ENCODE results near the gene MAPK4.
A peak's percentile ranks its signal among the peaks of the same experiment; 100 is the strongest.

MAPK4 gene

DNA sequence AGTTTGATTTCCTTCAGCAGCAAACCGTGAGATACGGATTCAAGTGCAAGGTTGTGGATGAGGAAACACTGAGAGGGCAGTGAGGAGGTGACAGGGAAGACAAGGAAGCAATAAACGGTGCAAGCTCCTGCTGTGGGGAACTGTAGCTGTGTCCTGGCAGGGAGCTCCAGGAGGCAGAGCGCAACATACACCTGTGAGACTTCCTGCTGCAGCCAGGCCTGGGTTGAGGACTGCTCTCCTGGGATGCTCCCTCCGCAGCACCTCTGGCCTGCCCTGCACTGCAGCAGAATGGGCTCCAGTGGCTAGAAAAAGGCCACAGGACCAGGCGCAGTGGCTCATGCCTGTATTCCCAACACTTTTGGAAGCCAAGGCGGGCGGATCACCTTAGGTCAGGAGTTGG lies 174.5 kb downstream of the MAPK4 start:
- no peaks in the 10 kb centered on the region for H3K27me3 ChIP-seq (ENCODE audit: control insufficient read depth, insufficient read depth, low read length)
- no peak overlapping the region for H3K4me3 ChIP-seq (ENCODE audit: low read depth, low read length)
- no peak overlapping the region for H3K4me2 ChIP-seq (ENCODE audit: low read length)
- no peaks in the 10 kb centered on the region for H3K9me3 ChIP-seq (ENCODE audit: control insufficient read depth, low read length)
- H3K36me3 ChIP-seq (ENCODE audit: control insufficient read depth, insufficient read depth, low read length) = no peaks in the 10 kb centered on the region
- TF ChIP-seq, protein P1, sequence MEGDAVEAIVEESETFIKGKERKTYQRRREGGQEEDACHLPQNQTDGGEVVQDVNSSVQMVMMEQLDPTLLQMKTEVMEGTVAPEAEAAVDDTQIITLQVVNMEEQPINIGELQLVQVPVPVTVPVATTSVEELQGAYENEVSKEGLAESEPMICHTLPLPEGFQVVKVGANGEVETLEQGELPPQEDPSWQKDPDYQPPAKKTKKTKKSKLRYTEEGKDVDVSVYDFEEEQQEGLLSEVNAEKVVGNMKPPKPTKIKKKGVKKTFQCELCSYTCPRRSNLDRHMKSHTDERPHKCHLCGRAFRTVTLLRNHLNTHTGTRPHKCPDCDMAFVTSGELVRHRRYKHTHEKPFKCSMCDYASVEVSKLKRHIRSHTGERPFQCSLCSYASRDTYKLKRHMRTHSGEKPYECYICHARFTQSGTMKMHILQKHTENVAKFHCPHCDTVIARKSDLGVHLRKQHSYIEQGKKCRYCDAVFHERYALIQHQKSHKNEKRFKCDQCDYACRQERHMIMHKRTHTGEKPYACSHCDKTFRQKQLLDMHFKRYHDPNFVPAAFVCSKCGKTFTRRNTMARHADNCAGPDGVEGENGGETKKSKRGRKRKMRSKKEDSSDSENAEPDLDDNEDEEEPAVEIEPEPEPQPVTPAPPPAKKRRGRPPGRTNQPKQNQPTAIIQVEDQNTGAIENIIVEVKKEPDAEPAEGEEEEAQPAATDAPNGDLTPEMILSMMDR (IDR thresholded peaks at IDR 0.05) = no peak
- H3K4me1 ChIP-seq = peaks cover 8% of the 10 kb centered on the region
- H3K27ac ChIP-seq = no peak overlapping the region
- H3K9ac ChIP-seq = no peak overlapping the region
- no peaks in the 10 kb centered on the region for H3K79me2 ChIP-seq
- no peak overlapping the region for H2AFZ ChIP-seq

DNA sequence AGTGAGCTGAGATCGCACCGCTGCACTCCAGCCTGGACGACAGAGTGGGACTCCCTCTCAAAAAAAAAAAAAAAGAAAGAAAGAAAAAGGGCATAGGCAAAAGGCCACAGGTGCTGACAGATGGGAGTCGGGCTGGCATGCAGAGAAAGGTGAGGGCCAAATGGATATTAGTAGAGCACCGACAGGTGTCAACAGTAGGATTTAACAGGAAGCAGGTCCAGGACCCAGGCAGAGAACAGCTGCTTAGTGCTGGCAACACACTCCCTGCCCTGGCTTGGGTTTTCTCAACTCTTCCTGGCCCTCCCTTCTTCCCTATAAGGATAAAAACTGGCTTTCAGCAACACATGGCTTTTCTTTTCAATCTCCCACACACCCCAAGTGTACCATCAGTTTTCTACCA lies 175.0 kb downstream of the MAPK4 start:
- TF ChIP-seq, protein P1 (IDR thresholded peaks at IDR 0.05) = no peak
- no peaks in the 10 kb centered on the region for H3K36me3 ChIP-seq (ENCODE audit: control insufficient read depth, insufficient read depth, low read length)
- no peak overlapping the region for H3K9ac ChIP-seq
- H3K9me3 ChIP-seq (ENCODE audit: control insufficient read depth, low read length) = no peaks in the 10 kb centered on the region
- H3K79me2 ChIP-seq = no peaks in the 10 kb centered on the region
- no peak overlapping the region for H3K4me2 ChIP-seq (ENCODE audit: low read length)
- peaks cover 8% of the 10 kb centered on the region for H3K4me1 ChIP-seq
- no peak overlapping the region for H2AFZ ChIP-seq
- no peak overlapping the region for H3K4me3 ChIP-seq (ENCODE audit: low read depth, low read length)
- H3K27me3 ChIP-seq (ENCODE audit: control insufficient read depth, insufficient read depth, low read length) = no peaks in the 10 kb centered on the region
- no peak overlapping the region for H3K27ac ChIP-seq

GRCh38 chr18:50737127-50737526 lies 177.2 kb downstream of the MAPK4 start:
- TF ChIP-seq, protein P1 (IDR thresholded peaks at IDR 0.05) = no peak
- H3K27me3 ChIP-seq (ENCODE audit: control insufficient read depth, insufficient read depth, low read length) = no peaks in the 10 kb centered on the region
- H3K4me1 ChIP-seq = peaks cover 8% of the 10 kb centered on the region
- H3K4me3 ChIP-seq (ENCODE audit: low read depth, low read length) = no peak overlapping the region
- peak overlapping the region; percentile 3 for H2AFZ ChIP-seq
- H3K27ac ChIP-seq = no peak overlapping the region
- H3K36me3 ChIP-seq (ENCODE audit: control insufficient read depth, insufficient read depth, low read length) = no peaks in the 10 kb centered on the region
- no peaks in the 10 kb centered on the region for H3K9me3 ChIP-seq (ENCODE audit: control insufficient read depth, low read length)
- H3K79me2 ChIP-seq = no peaks in the 10 kb centered on the region
- no peak overlapping the region for H3K9ac ChIP-seq
- no peak overlapping the region for H3K4me2 ChIP-seq (ENCODE audit: low read length)

GRCh38 chr18:50738098-50738757 lies 178.3 kb downstream of the MAPK4 start:
- Histone ChIP-seq H3K27me3 (ENCODE audit: control insufficient read depth, insufficient read depth, low read length) (no peaks in the 10 kb centered on the region), H3K4me3 (ENCODE audit: low read depth, low read length) (no peak overlapping the region), H3K4me1 (peaks cover 8% of the 10 kb centered on the region), H3K79me2 (no peaks in the 10 kb centered on the region), H3K9me3 (ENCODE audit: control insufficient read depth, low read length) (no peaks in the 10 kb centered on the region), H3K27ac (no peak overlapping the region), H2AFZ (peak overlapping the region; percentile 16), H3K36me3 (ENCODE audit: control insufficient read depth, insufficient read depth, low read length) (no peaks in the 10 kb centered on the region), H3K4me2 (ENCODE audit: low read length) (no peak overlapping the region), H3K9ac (no peak overlapping the region)
- TF ChIP-seq, protein P1 (IDR thresholded peaks at IDR 0.05) = no peak

- H3K9me3 ChIP-seq (ENCODE audit: control insufficient read depth, low read length) = no peaks in the 10 kb centered on the region
- no peak overlapping the region for H3K27ac ChIP-seq
Observed at GRCh38 chr18:50742952-50743351, 183.1 kb downstream of the MAPK4 start.

More at GRCh38 chr18:50742952-50743351, 183.1 kb downstream of the MAPK4 start:
- TF ChIP-seq, protein P1 (IDR thresholded peaks at IDR 0.05) = no peak
- Histone ChIP-seq H3K9ac (no peak overlapping the region), H3K36me3 (ENCODE audit: control insufficient read depth, insufficient read depth, low read length) (no peaks in the 10 kb centered on the region), H3K4me1 (peaks cover 6% of the 10 kb centered on the region), H3K79me2 (no peaks in the 10 kb centered on the region), H3K27me3 (ENCODE audit: control insufficient read depth, insufficient read depth, low read length) (no peaks in the 10 kb centered on the region), H3K4me3 (ENCODE audit: low read depth, low read length) (no peak overlapping the region), H2AFZ (no peak overlapping the region), H3K4me2 (ENCODE audit: low read length) (no peak overlapping the region)
